Activated CD8-positive, alpha-beta T cell treated with anti-CD3 and anti-CD28 coated beads, Interleukin-2, amount 10 ng/mL, durations not matched to agents 7 days and 5 days (primary cell): Measurements from ENCODE around the gene WFS1. TPM values are rescaled to one million over a fixed set of nuclear protein-coding genes. Genes with fewer than 3 reads are reported as not detected.

Source experiments
- ATAC-seq: fragments of 150-1000 bp; cut with Tn5 transposase; one replicate; pipeline ENCODE4 v1.10.0; 2021; ENCODE audit warnings: moderate library complexity
- CTCF ChIA-PET: fragments of 350-600 bp; sonication (Branson Sonifier 250); formaldehyde crosslinking; loops from one replicate; lab custom pipeline; 2021; ENCODE audit warnings: antibody characterized with exemption; lab: Charles Lee
- POLR2A ChIA-PET: fragments of 350-600 bp; sonication (Branson Sonifier 250); formaldehyde crosslinking; loops from one replicate; lab custom pipeline; 2021; ENCODE audit warnings: antibody characterized with exemption; lab: Charles Lee
- DNase-seq: peaks from one replicate; pipeline ENCODE4 v3.0.0-alpha.2; 2020
- H3K27ac Mint-ChIP-seq: one replicate; pipeline ENCODE4 v1.8.0; 2021; ENCODE audit warnings: mild to moderate bottlenecking, mixed read lengths
- H3K27me3 Mint-ChIP-seq: one replicate; pipeline ENCODE4 v1.8.0; 2021; ENCODE audit warnings: low read depth, mixed read lengths
- H3K36me3 Mint-ChIP-seq: one replicate; pipeline ENCODE4 v1.8.0; 2021; ENCODE audit warnings: low read depth, mixed read lengths
- H3K4me1 Mint-ChIP-seq: one replicate; pipeline ENCODE4 v1.8.0; 2021; ENCODE audit warnings: low read depth, mixed read lengths
- H3K4me3 Mint-ChIP-seq: one replicate; pipeline ENCODE4 v1.8.0; 2021; ENCODE audit warnings: mild to moderate bottlenecking, mixed read lengths
- H3K9me3 Mint-ChIP-seq: one replicate; pipeline ENCODE4 v1.8.0; 2022; ENCODE audit warnings: mixed read lengths; ENCODE audit not compliant: insufficient read depth
- total RNA-seq, 2 experiments: library from RNA; stranded (reverse); gene quantifications; one replicate each; pipeline ENCODE4 v1.2.3, GENCODE V29; 2021

WFS1 gene
- total RNA-seq, 2 experiments from 2014 or later = 0.97 to 1.3 TPM

DNA sequence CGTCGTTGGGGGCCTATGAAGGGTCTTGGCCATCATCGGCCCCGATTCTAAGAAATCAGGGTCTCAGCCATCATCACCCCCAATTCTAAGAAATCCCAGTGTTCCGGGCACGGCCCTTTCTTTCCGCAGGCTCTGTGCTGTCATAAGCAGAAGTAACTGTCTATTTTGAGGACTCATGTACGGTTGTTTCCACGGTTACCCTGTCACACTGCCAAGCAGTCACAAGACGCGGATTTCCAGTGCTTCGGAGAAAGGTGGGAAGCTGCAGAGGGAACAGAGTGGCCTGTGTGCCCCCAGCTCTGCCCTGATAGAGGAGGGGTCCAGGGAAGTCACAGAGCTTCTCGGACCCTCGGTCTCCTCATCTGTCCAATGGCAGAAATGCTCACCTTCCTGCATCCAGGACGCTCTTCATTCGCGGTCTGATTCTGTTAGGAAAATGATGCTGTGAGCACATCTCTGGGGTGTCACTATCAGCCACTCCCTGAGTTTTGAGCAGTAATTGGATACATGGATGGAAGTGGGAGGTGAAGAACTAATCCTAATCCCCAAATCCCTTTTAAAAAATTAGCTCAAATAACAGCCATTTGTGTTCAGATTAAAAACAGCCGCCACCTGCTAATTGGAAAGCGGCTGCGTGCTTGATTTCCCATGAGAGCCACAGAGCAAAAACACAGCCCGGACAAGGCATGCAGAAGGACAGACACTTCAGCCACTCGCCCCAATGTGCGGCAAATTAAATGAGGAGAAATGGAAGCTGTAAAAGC, 73.1 kb downstream of the WFS1 start:
- peaks cover 23% of the 10 kb centered on the region for H3K27me3 Mint-ChIP-seq
- peaks cover 17% of the 10 kb centered on the region for H3K4me1 Mint-ChIP-seq
- no peak overlapping the region for H3K4me3 Mint-ChIP-seq
- POLR2A ChIA-PET = no interaction called here
- no peak overlapping the region for H3K27ac Mint-ChIP-seq
- no peak for DNase-seq
- no peaks in the 10 kb centered on the region for H3K36me3 Mint-ChIP-seq
- H3K9me3 Mint-ChIP-seq = no peaks in the 10 kb centered on the region
- no peak for ATAC-seq
- CTCF ChIA-PET = interaction anchor here (1.3 kb wide), 1 partner anchor 11 kb away, joined by 9 read pairs; no protein-coding TSS in a partner anchor

DNA sequence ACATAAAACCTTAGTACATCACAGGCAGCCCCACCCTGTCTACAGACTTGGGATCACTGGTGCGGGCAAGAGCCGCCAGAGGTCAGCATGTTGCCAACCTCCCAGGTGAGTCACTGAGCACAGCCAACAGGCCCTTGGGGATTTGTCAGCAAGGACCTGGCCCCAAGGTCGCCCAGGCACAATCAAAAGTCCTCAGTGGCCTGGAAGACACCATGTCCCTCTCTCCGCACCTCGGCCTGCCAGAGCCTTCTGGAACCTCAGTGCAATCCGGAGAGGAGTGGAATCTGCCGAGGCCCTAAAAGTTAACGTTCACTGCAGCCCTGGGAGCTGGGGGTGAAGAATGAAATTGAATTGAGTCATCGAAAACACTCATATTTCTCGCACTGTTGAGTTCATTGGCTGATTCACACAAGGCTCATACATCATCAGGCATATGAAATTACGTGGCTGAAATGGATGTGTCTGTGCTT, 74.3 kb downstream of the WFS1 start:
- peaks cover 14% of the 10 kb centered on the region for H3K27me3 Mint-ChIP-seq
- no peaks in the 10 kb centered on the region for H3K36me3 Mint-ChIP-seq
- ChIA-PET POLR2A (no interaction called here), CTCF (interaction anchor here (2.0 kb wide), 1 partner anchor 13 kb away, joined by 6 read pairs; no protein-coding TSS in a partner anchor)
- H3K27ac Mint-ChIP-seq = no peak overlapping the region
- H3K9me3 Mint-ChIP-seq = no peaks in the 10 kb centered on the region
- peaks cover 5% of the 10 kb centered on the region for H3K4me1 Mint-ChIP-seq
- no peak overlapping the region for H3K4me3 Mint-ChIP-seq
- no peak for DNase-seq
- no peak for ATAC-seq

DNA sequence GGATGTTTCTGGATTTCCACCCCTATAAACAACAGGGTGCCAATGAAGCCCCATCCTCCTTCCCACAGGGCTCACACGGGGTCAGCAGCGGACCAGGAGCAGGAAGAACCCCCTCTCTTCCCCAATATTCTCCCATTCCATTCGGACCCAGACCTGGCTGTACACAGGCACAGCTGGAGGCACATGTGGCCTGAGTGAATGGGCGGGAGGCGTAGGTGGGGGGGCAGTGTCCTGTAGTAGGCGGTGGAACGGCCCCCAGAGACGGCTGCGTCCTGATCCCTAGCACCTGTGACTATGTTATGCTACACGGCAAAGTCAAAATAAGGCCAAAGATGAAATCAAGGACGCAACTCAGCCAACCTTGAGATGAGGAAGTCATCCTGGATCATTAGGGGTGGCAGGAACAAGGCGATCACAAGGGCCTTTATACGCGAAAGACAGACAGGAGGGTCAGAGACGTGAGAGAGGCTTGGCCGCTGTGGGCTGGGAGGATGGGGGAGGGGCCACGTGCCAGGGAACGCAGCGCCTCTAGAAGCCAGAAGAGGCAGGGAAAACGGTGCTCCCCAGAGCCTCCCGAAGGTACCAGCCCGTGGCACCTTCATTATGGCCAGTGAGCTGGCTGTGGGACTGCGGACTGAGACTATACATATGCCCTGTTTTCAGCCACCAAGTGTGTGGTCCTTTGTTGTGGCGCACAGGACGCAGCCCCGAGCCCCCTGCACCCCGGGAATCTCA, 75.6 kb downstream of the WFS1 start:
- ATAC-seq (no peak), DNase-seq (no peak)
- Mint-ChIP-seq H3K4me1 (no peaks in the 10 kb centered on the region), H3K9me3 (no peaks in the 10 kb centered on the region), H3K4me3 (no peak overlapping the region), H3K36me3 (no peaks in the 10 kb centered on the region), H3K27me3 (peaks cover 11% of the 10 kb centered on the region), H3K27ac (no peak overlapping the region)
- POLR2A ChIA-PET = no interaction called here
- CTCF ChIA-PET = interaction anchor here (2.0 kb wide), 1 partner anchor 14 kb away, joined by 6 read pairs; no protein-coding TSS in a partner anchor

DNA sequence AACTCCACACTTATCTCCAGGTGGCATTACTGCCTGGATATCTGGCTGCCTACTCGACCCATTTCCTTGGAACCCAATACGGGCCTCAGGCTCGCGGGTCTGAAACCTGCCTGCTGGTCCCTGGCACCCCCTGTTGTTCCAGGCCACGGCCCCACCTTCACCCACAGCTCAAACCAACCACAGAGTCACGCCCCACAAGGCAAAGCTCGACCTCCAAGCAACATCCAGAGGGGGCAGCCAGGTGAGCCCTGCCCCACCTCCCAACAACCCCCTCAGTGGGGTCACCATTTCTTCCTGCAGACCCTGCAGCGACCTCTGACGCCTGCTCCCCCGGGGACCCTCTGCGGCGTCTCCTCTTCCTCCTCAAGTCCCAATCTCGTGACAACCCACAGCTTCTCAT, 76.2 kb downstream of the WFS1 start:
- Mint-ChIP-seq H3K9me3 (no peaks in the 10 kb centered on the region), H3K27ac (no peak overlapping the region), H3K4me3 (no peak overlapping the region), H3K27me3 (peaks cover 6% of the 10 kb centered on the region), H3K36me3 (no peaks in the 10 kb centered on the region), H3K4me1 (no peaks in the 10 kb centered on the region)
- ATAC-seq (no peak), DNase-seq (no peak)
- ChIA-PET CTCF (interaction anchor here (2.0 kb wide), 1 partner anchor 15 kb away, joined by 6 read pairs; no protein-coding TSS in a partner anchor), POLR2A (no interaction called here)

DNA sequence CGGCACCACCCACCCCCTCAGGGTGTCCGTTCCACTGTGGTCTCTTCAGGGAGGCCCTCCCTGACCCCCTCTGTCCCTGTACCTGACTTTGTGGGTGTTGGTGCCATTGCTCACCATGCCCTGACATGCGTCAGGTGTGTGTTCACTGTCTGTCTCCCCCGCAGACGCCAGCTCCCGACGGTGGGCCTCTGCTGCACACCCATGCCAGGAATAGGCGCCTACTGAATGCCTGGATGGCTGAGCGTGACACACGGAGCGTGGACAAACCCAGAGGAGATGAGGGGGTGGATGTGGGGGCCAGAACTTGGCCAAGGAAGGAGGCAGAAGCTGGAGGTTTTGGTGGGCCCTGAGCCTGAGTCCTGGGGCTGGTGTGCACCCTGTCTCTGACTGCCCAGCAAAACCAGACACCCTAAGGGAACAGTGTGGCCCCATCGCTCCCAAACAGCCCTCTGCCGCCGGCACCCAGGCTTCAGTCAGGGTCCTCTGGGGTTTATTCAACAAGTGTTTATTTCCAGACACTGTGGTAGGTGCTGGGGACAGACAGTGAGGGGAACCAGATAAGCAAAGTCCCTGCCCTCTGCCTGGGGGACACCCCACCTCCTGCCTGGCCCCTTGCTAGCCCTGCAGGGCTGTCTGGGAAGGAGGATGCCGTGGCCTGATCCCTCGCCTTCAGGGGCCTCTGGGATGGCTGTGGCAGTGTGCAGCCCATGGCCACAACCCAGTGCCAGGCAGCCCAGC, 76.9 kb downstream of the WFS1 start:
- no peak overlapping the region for H3K27ac Mint-ChIP-seq
- H3K36me3 Mint-ChIP-seq = no peaks in the 10 kb centered on the region
- ChIA-PET CTCF (no interaction called here), POLR2A (no interaction called here)
- no peaks in the 10 kb centered on the region for H3K9me3 Mint-ChIP-seq
- ATAC-seq (no peak), DNase-seq (no peak)
- H3K4me3 Mint-ChIP-seq = no peak overlapping the region
- H3K4me1 Mint-ChIP-seq = no peaks in the 10 kb centered on the region
- peaks cover 3% of the 10 kb centered on the region for H3K27me3 Mint-ChIP-seq

DNA sequence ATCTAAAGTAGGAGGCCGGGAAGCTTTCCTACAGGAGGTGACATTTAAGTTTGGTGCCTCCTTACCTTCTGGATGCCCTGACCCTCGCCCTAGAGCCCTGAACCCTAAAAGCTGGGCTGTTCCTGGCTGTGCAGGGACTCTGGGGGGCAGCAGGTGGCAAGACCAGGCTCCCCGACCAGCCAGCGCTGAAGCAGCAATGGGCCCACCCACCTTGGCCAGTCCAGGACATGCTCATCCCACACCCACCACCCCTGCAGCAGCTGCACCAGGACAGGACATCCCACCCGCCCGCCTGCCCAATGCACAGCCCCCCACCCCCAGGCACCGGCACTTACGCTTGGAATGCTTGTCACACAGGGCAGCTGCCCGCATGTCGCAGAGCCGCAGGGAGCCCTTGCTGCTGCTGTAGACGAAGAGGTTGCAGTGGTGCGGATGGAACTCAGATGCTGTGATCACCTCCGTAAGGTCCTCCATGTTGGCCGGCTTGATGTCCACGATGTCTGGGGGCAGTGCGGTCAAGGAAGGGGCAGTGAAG, 77.9 kb downstream of the WFS1 start:
- ChIA-PET POLR2A (no interaction called here), CTCF (no interaction called here)
- no peak overlapping the region for H3K27ac Mint-ChIP-seq
- no peaks in the 10 kb centered on the region for H3K36me3 Mint-ChIP-seq
- ATAC-seq (no peak), DNase-seq (no peak)
- H3K4me1 Mint-ChIP-seq = no peaks in the 10 kb centered on the region
- H3K9me3 Mint-ChIP-seq = no peaks in the 10 kb centered on the region
- no peaks in the 10 kb centered on the region for H3K27me3 Mint-ChIP-seq
- no peak overlapping the region for H3K4me3 Mint-ChIP-seq

DNA sequence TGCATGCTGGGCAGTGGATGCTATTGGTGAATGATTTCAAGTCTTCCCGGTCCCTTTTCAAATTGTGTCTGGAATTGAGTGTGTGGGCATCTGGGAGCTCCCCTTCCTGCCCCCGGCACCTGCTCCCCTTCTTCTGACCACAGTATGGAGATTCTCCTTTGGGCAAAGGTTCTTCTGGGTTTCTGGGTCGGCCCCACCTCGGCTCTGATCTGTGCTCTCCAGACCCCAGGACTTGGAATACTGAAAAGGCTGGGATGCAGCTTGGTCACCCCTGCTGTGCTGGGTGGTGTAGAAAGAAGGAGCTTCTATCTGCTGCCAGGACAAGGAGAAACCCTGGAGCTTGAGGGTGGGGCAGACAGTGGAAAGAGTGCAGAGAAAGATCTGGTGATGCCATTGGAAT, 78.8 kb downstream of the WFS1 start:
- no peaks in the 10 kb centered on the region for H3K9me3 Mint-ChIP-seq
- no peaks in the 10 kb centered on the region for H3K27me3 Mint-ChIP-seq
- H3K4me3 Mint-ChIP-seq = no peak overlapping the region
- CTCF ChIA-PET = no interaction called here
- POLR2A ChIA-PET = no interaction called here
- no peaks in the 10 kb centered on the region for H3K4me1 Mint-ChIP-seq
- H3K27ac Mint-ChIP-seq = no peak overlapping the region
- no peaks in the 10 kb centered on the region for H3K36me3 Mint-ChIP-seq
- DNase-seq = no peak
- ATAC-seq = no peak

DNA sequence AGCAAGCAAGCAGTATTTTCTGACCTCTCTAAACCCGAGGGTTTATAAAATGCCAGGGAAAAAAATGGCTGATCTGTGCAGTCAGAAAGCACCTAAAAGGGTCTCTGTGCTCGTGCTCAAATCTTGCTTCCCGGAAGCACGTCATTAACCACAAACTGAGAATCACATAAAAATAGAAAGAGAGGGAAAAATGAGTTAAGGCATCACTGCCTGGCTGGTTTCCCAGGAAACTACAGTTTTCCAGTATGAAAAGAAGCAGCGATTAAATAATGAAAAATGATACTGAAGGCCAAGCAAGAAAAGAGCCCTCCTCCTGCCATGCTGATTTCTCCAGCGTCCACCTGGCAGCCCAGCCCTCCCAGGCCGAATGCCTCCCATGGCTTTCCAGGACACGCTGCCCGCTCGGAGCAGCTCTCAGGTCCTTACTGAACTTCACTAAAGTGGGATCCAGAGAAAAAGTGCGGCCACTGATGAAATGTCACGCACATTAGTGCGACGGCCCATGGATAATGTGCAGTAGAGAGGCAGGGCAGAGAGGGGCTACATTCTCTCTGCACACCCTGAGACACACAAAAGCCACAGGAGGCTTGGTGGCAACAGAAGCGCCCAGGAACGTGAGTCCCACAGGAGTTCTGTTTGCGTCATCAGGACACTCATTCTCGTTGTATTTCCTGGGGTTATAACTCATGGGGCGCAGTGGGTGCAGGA, 80.4 kb downstream of the WFS1 start:
- Mint-ChIP-seq H3K4me1 (no peaks in the 10 kb centered on the region), H3K36me3 (no peaks in the 10 kb centered on the region), H3K27me3 (peaks cover 6% of the 10 kb centered on the region), H3K4me3 (no peak overlapping the region), H3K9me3 (no peaks in the 10 kb centered on the region), H3K27ac (no peak overlapping the region)
- POLR2A ChIA-PET = no interaction called here
- CTCF ChIA-PET = no interaction called here
- ATAC-seq = no peak
- no peak for DNase-seq

DNA sequence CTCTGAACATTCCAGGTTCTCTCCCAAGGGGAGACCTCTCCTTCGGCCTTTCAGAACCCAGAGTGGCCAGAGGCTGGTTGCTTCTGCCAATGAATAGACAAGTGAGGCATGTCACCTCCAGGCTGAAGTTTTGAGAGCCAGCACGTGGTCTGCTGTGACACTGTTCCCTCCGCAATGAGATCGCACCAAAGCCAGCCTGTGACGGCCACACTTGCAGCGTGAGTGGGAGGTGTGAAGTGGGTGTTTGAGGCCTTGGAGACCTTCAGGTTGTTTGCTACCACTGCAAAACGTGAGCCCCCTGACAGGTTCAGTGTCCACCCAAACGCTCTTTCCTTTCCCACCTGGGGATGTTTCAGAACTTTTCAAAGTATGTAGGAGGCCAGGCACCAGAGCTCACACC, 81.0 kb downstream of the WFS1 start:
- DNase-seq (no peak), ATAC-seq (no peak)
- POLR2A ChIA-PET = no interaction called here
- Mint-ChIP-seq H3K4me3 (no peak overlapping the region), H3K9me3 (no peaks in the 10 kb centered on the region), H3K27ac (no peak overlapping the region), H3K27me3 (peaks cover 8% of the 10 kb centered on the region), H3K4me1 (no peaks in the 10 kb centered on the region), H3K36me3 (no peaks in the 10 kb centered on the region)
- CTCF ChIA-PET = no interaction called here

DNA sequence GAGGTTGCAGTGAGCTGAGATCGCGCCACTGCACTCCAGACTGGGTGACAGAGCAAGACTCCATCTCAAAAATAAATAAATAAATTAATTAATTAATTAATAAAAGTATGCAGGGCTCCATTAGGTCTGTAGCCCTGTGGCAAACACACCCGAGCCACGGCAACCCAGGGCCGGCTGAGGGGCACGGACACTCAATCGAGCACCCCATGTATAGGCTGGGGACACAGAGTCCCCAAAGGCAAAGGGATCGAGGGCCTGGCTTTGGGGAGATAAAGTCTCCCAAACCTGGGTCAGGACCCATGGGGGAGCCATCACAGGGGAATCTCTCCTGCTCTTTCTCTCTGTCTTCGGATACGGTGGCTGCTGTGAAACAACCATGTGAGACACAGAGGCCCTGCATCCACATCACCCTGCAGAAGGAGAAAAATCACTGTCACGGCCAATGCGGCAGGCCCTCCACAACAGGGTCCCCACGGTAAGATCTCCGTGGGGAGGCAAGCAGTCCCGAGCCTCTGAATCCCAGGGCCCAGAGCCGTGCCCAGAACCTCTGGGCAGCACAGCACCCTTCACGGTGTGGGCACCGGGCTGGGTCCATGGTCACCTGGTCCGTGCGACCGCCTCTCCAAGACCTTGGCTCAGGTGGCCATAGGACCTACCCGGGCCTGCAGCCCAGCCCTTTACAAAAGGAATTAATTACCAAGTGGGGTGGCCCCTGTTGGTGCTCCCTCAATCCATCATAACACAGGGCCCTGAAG, 81.8 kb downstream of the WFS1 start:
- Mint-ChIP-seq H3K4me1 (no peaks in the 10 kb centered on the region), H3K27me3 (peaks cover 8% of the 10 kb centered on the region), H3K9me3 (no peaks in the 10 kb centered on the region), H3K36me3 (no peaks in the 10 kb centered on the region), H3K4me3 (no peak overlapping the region), H3K27ac (no peak overlapping the region)
- ATAC-seq = no peak
- no peak for DNase-seq
- CTCF ChIA-PET = no interaction called here
- POLR2A ChIA-PET = no interaction called here
